ENCODE data around the gene UMPS.
"Not testable (repeated sequence)": the region's sequence is repeated elsewhere in the genome, so short reads cannot be mapped to it uniquely, and the experiment has no call there.

Gene UMPS

GRCh38 chr3:124749877-124750276 is 19.6 kb downstream of the UMPS start:
- not testable (repeated sequence) for H3K27me3 ChIP-seq (ENCODE audit: control insufficient read depth in 1 of 2, insufficient read depth in 2 of 2, low read length in 2 of 2); H3K27ac ChIP-seq (ENCODE audit: low read length); H3K9me3 ChIP-seq (ENCODE audit: control insufficient read depth in 2 of 2, low read length in 2 of 2); H3K9ac ChIP-seq (ENCODE audit: low read length in 2 of 2); H3K4me3 ChIP-seq (ENCODE audit: low read length in 2 of 2); H3K4me1 ChIP-seq (ENCODE audit: control insufficient read depth, insufficient read depth, low read length)
- H3K36me3 ChIP-seq (ENCODE audit: control insufficient read depth in 2 of 2, insufficient read depth in 2 of 2, low read length in 2 of 2) = peaks cover 15 to 19% of the 10 kb centered on the region in 2 donors

- H3K9me3 ChIP-seq (ENCODE audit: control insufficient read depth in 2 of 2, low read length in 2 of 2) = no peaks in the 10 kb centered on the region
- no peak overlapping the region for H3K4me3 ChIP-seq (ENCODE audit: low read length in 2 of 2)
- H3K36me3 ChIP-seq (ENCODE audit: control insufficient read depth in 2 of 2, insufficient read depth in 2 of 2, low read length in 2 of 2) = peaks cover 5% of the 10 kb centered on the region in 2 donors
- no peak overlapping the region for H3K27ac ChIP-seq (ENCODE audit: low read length)
- no peaks in the 10 kb centered on the region for H3K27me3 ChIP-seq (ENCODE audit: control insufficient read depth in 1 of 2, insufficient read depth in 2 of 2, low read length in 2 of 2)
- H3K9ac ChIP-seq (ENCODE audit: low read length in 2 of 2) = no peak overlapping the region
- no peaks in the 10 kb centered on the region for H3K4me1 ChIP-seq (ENCODE audit: control insufficient read depth, insufficient read depth, low read length)
Measured at GRCh38 chr3:124751501-124751900, 21.2 kb downstream of the UMPS start.

GRCh38 chr3:124752051-124752450 is 21.8 kb downstream of the UMPS start:
- Histone ChIP-seq H3K4me3 (ENCODE audit: low read length in 2 of 2) (no peak overlapping the region), H3K27me3 (ENCODE audit: control insufficient read depth in 1 of 2, insufficient read depth in 2 of 2, low read length in 2 of 2) (no peaks in the 10 kb centered on the region), H3K9me3 (ENCODE audit: control insufficient read depth in 2 of 2, low read length in 2 of 2) (no peaks in the 10 kb centered on the region), H3K9ac (ENCODE audit: low read length in 2 of 2) (no peak overlapping the region), H3K27ac (ENCODE audit: low read length) (no peak overlapping the region), H3K4me1 (ENCODE audit: control insufficient read depth, insufficient read depth, low read length) (no peaks in the 10 kb centered on the region), H3K36me3 (ENCODE audit: control insufficient read depth in 2 of 2, insufficient read depth in 2 of 2, low read length in 2 of 2) (peaks cover 2 to 5% of the 10 kb centered on the region in 2 donors)

GRCh38 chr3:124757926-124758325 is 27.7 kb downstream of the UMPS start:
- not testable (repeated sequence) for H3K4me3 ChIP-seq (ENCODE audit: low read length in 2 of 2); H3K27me3 ChIP-seq (ENCODE audit: control insufficient read depth in 1 of 2, insufficient read depth in 2 of 2, low read length in 2 of 2); H3K9ac ChIP-seq (ENCODE audit: low read length in 2 of 2); H3K36me3 ChIP-seq (ENCODE audit: control insufficient read depth in 2 of 2, insufficient read depth in 2 of 2, low read length in 2 of 2); H3K9me3 ChIP-seq (ENCODE audit: control insufficient read depth in 2 of 2, low read length in 2 of 2); H3K4me1 ChIP-seq (ENCODE audit: control insufficient read depth, insufficient read depth, low read length); H3K27ac ChIP-seq (ENCODE audit: low read length)

- Histone ChIP-seq H3K36me3 (ENCODE audit: control insufficient read depth in 2 of 2, insufficient read depth in 2 of 2, low read length in 2 of 2) (peaks cover 0 to 12% of the 10 kb centered on the region in 2 donors), H3K4me1 (ENCODE audit: control insufficient read depth, insufficient read depth, low read length) (peaks cover 5% of the 10 kb centered on the region), H3K27ac (ENCODE audit: low read length) (no peak overlapping the region), H3K9me3 (ENCODE audit: control insufficient read depth in 2 of 2, low read length in 2 of 2) (no peaks in the 10 kb centered on the region), H3K4me3 (ENCODE audit: low read length in 2 of 2) (no peak overlapping the region), H3K27me3 (ENCODE audit: control insufficient read depth in 1 of 2, insufficient read depth in 2 of 2, low read length in 2 of 2) (no peaks in the 10 kb centered on the region), H3K9ac (ENCODE audit: low read length in 2 of 2) (no peak overlapping the region)
Measured at GRCh38 chr3:124758851-124759635, 28.8 kb downstream of the UMPS start.

GRCh38 chr3:124759666-124760401 is 29.6 kb downstream of the UMPS start:
- no peak overlapping the region for H3K4me3 ChIP-seq (ENCODE audit: low read length in 2 of 2)
- H3K36me3 ChIP-seq (ENCODE audit: control insufficient read depth in 2 of 2, insufficient read depth in 2 of 2, low read length in 2 of 2) = peaks cover 1 to 20% of the 10 kb centered on the region in 2 donors
- H3K9ac ChIP-seq (ENCODE audit: low read length in 2 of 2) = no peak overlapping the region
- no peaks in the 10 kb centered on the region for H3K9me3 ChIP-seq (ENCODE audit: control insufficient read depth in 2 of 2, low read length in 2 of 2)
- H3K27ac ChIP-seq (ENCODE audit: low read length) = no peak overlapping the region
- no peaks in the 10 kb centered on the region for H3K27me3 ChIP-seq (ENCODE audit: control insufficient read depth in 1 of 2, insufficient read depth in 2 of 2, low read length in 2 of 2)
- H3K4me1 ChIP-seq (ENCODE audit: control insufficient read depth, insufficient read depth, low read length) = peaks cover 5% of the 10 kb centered on the region

GRCh38 chr3:124760601-124761000 is 30.3 kb downstream of the UMPS start:
- no peak overlapping the region for H3K27ac ChIP-seq (ENCODE audit: low read length)
- no peaks in the 10 kb centered on the region for H3K27me3 ChIP-seq (ENCODE audit: control insufficient read depth in 1 of 2, insufficient read depth in 2 of 2, low read length in 2 of 2)
- no peak overlapping the region for H3K9ac ChIP-seq (ENCODE audit: low read length in 2 of 2)
- no peaks in the 10 kb centered on the region for H3K9me3 ChIP-seq (ENCODE audit: control insufficient read depth in 2 of 2, low read length in 2 of 2)
- H3K4me3 ChIP-seq (ENCODE audit: low read length in 2 of 2) = no peak overlapping the region
- H3K4me1 ChIP-seq (ENCODE audit: control insufficient read depth, insufficient read depth, low read length) = peaks cover 5% of the 10 kb centered on the region
- H3K36me3 ChIP-seq (ENCODE audit: control insufficient read depth in 2 of 2, insufficient read depth in 2 of 2, low read length in 2 of 2) = peaks cover 8 to 27% of the 10 kb centered on the region in 2 donors

- Histone ChIP-seq H3K4me1 (ENCODE audit: control insufficient read depth, insufficient read depth, low read length) (peaks cover 5% of the 10 kb centered on the region), H3K36me3 (ENCODE audit: control insufficient read depth in 2 of 2, insufficient read depth in 2 of 2, low read length in 2 of 2) (peaks cover 8 to 31% of the 10 kb centered on the region in 2 donors), H3K4me3 (ENCODE audit: low read length in 2 of 2) (peak overlapping the region in 1 of 2 donors; percentile 40), H3K9ac (ENCODE audit: low read length in 2 of 2) (no peak overlapping the region), H3K27ac (ENCODE audit: low read length) (no peak overlapping the region), H3K9me3 (ENCODE audit: control insufficient read depth in 2 of 2, low read length in 2 of 2) (no peaks in the 10 kb centered on the region), H3K27me3 (ENCODE audit: control insufficient read depth in 1 of 2, insufficient read depth in 2 of 2, low read length in 2 of 2) (no peaks in the 10 kb centered on the region)
Measured at GRCh38 chr3:124761250-124761796, 31.1 kb downstream of the UMPS start.

GRCh38 chr3:124761935-124762660 is 31.8 kb downstream of the UMPS start:
- no peaks in the 10 kb centered on the region for H3K27me3 ChIP-seq (ENCODE audit: control insufficient read depth in 1 of 2, insufficient read depth in 2 of 2, low read length in 2 of 2)
- H3K4me1 ChIP-seq (ENCODE audit: control insufficient read depth, insufficient read depth, low read length) = peaks cover 5% of the 10 kb centered on the region
- H3K9ac ChIP-seq (ENCODE audit: low read length in 2 of 2) = no peak overlapping the region
- no peak overlapping the region for H3K27ac ChIP-seq (ENCODE audit: low read length)
- H3K36me3 ChIP-seq (ENCODE audit: control insufficient read depth in 2 of 2, insufficient read depth in 2 of 2, low read length in 2 of 2) = peaks cover 8 to 35% of the 10 kb centered on the region in 2 donors
- no peak overlapping the region for H3K4me3 ChIP-seq (ENCODE audit: low read length in 2 of 2)
- no peaks in the 10 kb centered on the region for H3K9me3 ChIP-seq (ENCODE audit: control insufficient read depth in 2 of 2, low read length in 2 of 2)

GRCh38 chr3:124762661-124763011 is 32.4 kb downstream of the UMPS start:
- H3K27ac ChIP-seq (ENCODE audit: low read length) = no peak overlapping the region

More at GRCh38 chr3:124762661-124763011, 32.4 kb downstream of the UMPS start:
- Histone ChIP-seq H3K4me3 (ENCODE audit: low read length in 2 of 2) (no peak overlapping the region), H3K4me1 (ENCODE audit: control insufficient read depth, insufficient read depth, low read length) (peaks cover 5% of the 10 kb centered on the region), H3K27me3 (ENCODE audit: control insufficient read depth in 1 of 2, insufficient read depth in 2 of 2, low read length in 2 of 2) (no peaks in the 10 kb centered on the region), H3K9ac (ENCODE audit: low read length in 2 of 2) (no peak overlapping the region), H3K36me3 (ENCODE audit: control insufficient read depth in 2 of 2, insufficient read depth in 2 of 2, low read length in 2 of 2) (peaks cover 8 to 39% of the 10 kb centered on the region in 2 donors), H3K9me3 (ENCODE audit: control insufficient read depth in 2 of 2, low read length in 2 of 2) (no peaks in the 10 kb centered on the region)

All from stomach smooth muscle (tissue), 2 donors.